NB4 (cell line): Measurements from ENCODE around the gene FUT8.

Experiments
- DNase-seq: peaks from one replicate; pipeline ENCODE4 v3.0.0; 2010; ENCODE audit warnings: low read depth
- H3K4me3 ChIP-seq: one replicate; pipeline ENCODE4 v1.5.1; 2011; ENCODE audit warnings: mild to moderate bottlenecking, low read depth, low read length, moderate library complexity
- CTCF ChIP-seq: IDR thresholded peaks from one replicate; pipeline ENCODE4 v1.5.1; 2012; ENCODE audit warnings: low read depth, low read length
- MAX ChIP-seq: IDR thresholded peaks from 2 replicates; pipeline ENCODE4 v1.6.1; 2011; ENCODE audit warnings: low read depth, low read length
- MYC ChIP-seq: IDR thresholded peaks from 2 replicates; pipeline ENCODE4 v1.6.1; 2011; ENCODE audit warnings: low read depth, low read length
- POLR2A ChIP-seq: IDR thresholded peaks from 2 replicates; pipeline ENCODE4 v1.6.1; 2011; ENCODE audit warnings: mild to moderate bottlenecking; ENCODE audit not compliant: insufficient read length; ENCODE audit errors: extremely low read depth

FUT8 gene

GRCh38 chr14:65581799-65582198 lies 169.3 kb downstream of the FUT8 start:
- H3K4me3 ChIP-seq: no peak overlapping the region
- DNase-seq: no peak
- TF ChIP-seq MYC (no peak), POLR2A (no peak)

GRCh38 chr14:65585216-65585615 lies 172.7 kb downstream of the FUT8 start:
- no peak overlapping the region for H3K4me3 ChIP-seq
- no peak for DNase-seq
- TF ChIP-seq MYC (no peak), POLR2A (no peak), MAX (no peak), CTCF (no peak)

- TF ChIP-seq MYC: no peak
- no peak for TF ChIP-seq MAX
- no peak overlapping the region for H3K4me3 ChIP-seq
- no peak for DNase-seq
Observed at GRCh38 chr14:65588426-65589140, 176.1 kb downstream of the FUT8 start.

- peak; percentile 4 for DNase-seq
- no peak for TF ChIP-seq POLR2A
- TF ChIP-seq MYC: no peak
- no peak for TF ChIP-seq CTCF
- no peak for TF ChIP-seq MAX
- H3K4me3 ChIP-seq: no peak overlapping the region
Observed at GRCh38 chr14:65594153-65594881, 181.8 kb downstream of the FUT8 start.

GRCh38 chr14:65594882-65595237 lies 182.3 kb downstream of the FUT8 start:
- TF ChIP-seq MAX (no peak), POLR2A (no peak), CTCF (no peak), MYC (no peak)
- no peak for DNase-seq
- no peak overlapping the region for H3K4me3 ChIP-seq

GRCh38 chr14:65599375-65599774 lies 186.8 kb downstream of the FUT8 start:
- DNase-seq: no peak
- no peak for TF ChIP-seq MYC
- no peak for TF ChIP-seq CTCF
- TF ChIP-seq POLR2A: no peak
- no peak for TF ChIP-seq MAX
- no peak overlapping the region for H3K4me3 ChIP-seq
